Liver (tissue), 9 donors: ENCODE results near the gene POLR3G. TPM values are rescaled to one million over a fixed set of nuclear protein-coding genes. Genes with fewer than 3 reads are reported as not detected.

ENCODE experiments used
- DNase-seq: peaks from one replicate; pipeline ENCODE4 v3.0.0-alpha.2; 2017; ENCODE audit warnings: low spot score
- H3K27ac ChIP-seq, 2 donors: one replicate each; pipeline ENCODE4 v1.7.0; 2013; ENCODE audit warnings: inconsistent platforms in 2 of 2, low read length in 2 of 2, control low read depth in 1 of 2, low read depth in 1 of 2, mild to moderate bottlenecking in 1 of 2
- H3K27me3 ChIP-seq, 4 donors: one replicate each; pipeline versions ENCODE4 v1.6.1 to v1.7.0; 2013; ENCODE audit warnings: low read length in 3 of 4, inconsistent platforms in 1 of 4, mild to moderate bottlenecking in 1 of 4, moderate library complexity in 1 of 4; ENCODE audit not compliant: control insufficient read depth in 4 of 4, insufficient read depth in 4 of 4
- H3K36me3 ChIP-seq, 4 donors: one replicate each; pipeline versions ENCODE4 v1.6.1 to v1.7.0; 2013; ENCODE audit warnings: low read length in 3 of 4, mild to moderate bottlenecking in 3 of 4, low read depth in 1 of 4, moderate library complexity in 1 of 4; ENCODE audit not compliant: control insufficient read depth in 4 of 4, insufficient read depth in 3 of 4
- H3K4me1 ChIP-seq, 4 donors: one replicate each; pipeline versions ENCODE4 v1.6.1 to v1.7.0; 2013; ENCODE audit warnings: low read length in 3 of 4, mild to moderate bottlenecking in 3 of 4, moderate library complexity in 1 of 4; ENCODE audit not compliant: control insufficient read depth in 4 of 4, insufficient read depth in 4 of 4
- H3K4me3 ChIP-seq, 3 donors: one replicate each; pipeline versions ENCODE4 v1.6.1 to v1.7.0; 2013; ENCODE audit warnings: low read length in 3 of 3, control low read depth in 1 of 3, low read depth in 1 of 3, mild to moderate bottlenecking in 1 of 3
- H3K9ac ChIP-seq, 2 donors: one replicate each; pipeline ENCODE4 v1.7.0; 2013; ENCODE audit warnings: low read length in 2 of 2, mild to moderate bottlenecking in 2 of 2, moderate library complexity in 2 of 2, control low read depth in 1 of 2, low read depth in 1 of 2
- H3K9me3 ChIP-seq, 4 donors: one replicate each; pipeline versions ENCODE4 v1.6.1 to v1.7.0; 2013; ENCODE audit warnings: low read length in 3 of 4; ENCODE audit not compliant: control insufficient read depth in 4 of 4
- EGR1 ChIP-seq, 2 donors: IDR thresholded peaks; 2 replicates each; pipeline ENCODE4 v1.6.1; 2016 to 2018; ENCODE audit warnings: antibody characterized with exemption in 2 of 2, low read depth in 2 of 2
- FOXA1 ChIP-seq: IDR thresholded peaks from 2 replicates; pipeline ENCODE4 v1.6.1; 2016; ENCODE audit warnings: antibody characterized with exemption
- GABPA ChIP-seq, 2 donors: IDR thresholded peaks in 1 of 2; conservative IDR thresholded peaks in 1 of 2; 2 replicates each; pipeline ENCODE4 v1.6.1; 2016; ENCODE audit warnings: antibody characterized with exemption in 2 of 2, mild to moderate bottlenecking in 1 of 2, moderate library complexity in 1 of 2
- HNF4A ChIP-seq, 2 donors: conservative IDR thresholded peaks; 2 replicates each; pipeline ENCODE4 v1.6.1; 2016; ENCODE audit warnings: antibody characterized with exemption in 2 of 2, mild to moderate bottlenecking in 2 of 2
- JUND ChIP-seq, 2 donors: IDR thresholded peaks; 2 replicates each; pipeline ENCODE4 v1.6.1; 2016; ENCODE audit warnings: antibody characterized with exemption in 2 of 2
- NR2F2 ChIP-seq: IDR thresholded peaks from 2 replicates; pipeline ENCODE4 v1.6.1; 2016; ENCODE audit warnings: antibody characterized with exemption
- RAD21 ChIP-seq, 2 donors: IDR thresholded peaks; 2 replicates each; pipeline ENCODE4 v1.6.1; 2016; ENCODE audit warnings: antibody characterized with exemption in 2 of 2, mild to moderate bottlenecking in 2 of 2
- RXRA ChIP-seq, 2 donors: IDR thresholded peaks; 2 replicates each; pipeline ENCODE4 v1.6.1; 2017 to 2018; ENCODE audit warnings: antibody characterized with exemption in 2 of 2, mild to moderate bottlenecking in 1 of 2
- SP1 ChIP-seq: IDR thresholded peaks from 2 replicates; pipeline ENCODE4 v1.6.1; 2018; ENCODE audit warnings: antibody characterized with exemption, mild to moderate bottlenecking
- TAF1 ChIP-seq: conservative IDR thresholded peaks from 2 replicates; pipeline ENCODE4 v1.6.1; 2016; ENCODE audit warnings: antibody characterized with exemption, mild to moderate bottlenecking
- YY1 ChIP-seq: IDR thresholded peaks from 2 replicates; pipeline ENCODE4 v1.6.1; 2016; ENCODE audit warnings: antibody characterized with exemption, mild to moderate bottlenecking
- WGBS: extraction: QIAGEN DNeasy Blood & Tissue Kit; methylation state at CpG from one replicate; pipeline ENCODE4 v1.1.7; 2013; 5-methylcytosine and 5-hydroxymethylcytosine counted together
- polyA plus RNA-seq, 2 donors: library from polyadenylated mRNA; stranded (reverse) in 1 of 2; unstranded in 1 of 2; fragments of 200-250 nt in 1 of 2; fragments of >200 nt in 1 of 2; fragmentation: Nextera tagmentation in 1 of 2; extraction: Ambion mirVana in 1 of 2; gene quantifications; one replicate each; pipeline versions ENCODE4 v1.2.1 to v1.2.3, GENCODE V29; 2013 to 2015
- total RNA-seq, 2 donors: library from RNA; depleted of rRNA; stranded (reverse); fragments of >200 nt; gene quantifications; one replicate each; pipeline ENCODE4 v1.2.3, GENCODE V29; 2014
- TF ChIP-seq, protein P1 (sequence below): fragments of 150-350 bp; IDR thresholded peaks from 2 replicates; pipeline ENCODE4 v1.5.1; 2017; ENCODE audit warnings: improper control_type of control experiment, low read depth, low read length; ENCODE audit not compliant: missing input control
- TF ChIP-seq, protein P2 (sequence below): IDR thresholded peaks from 2 replicates; pipeline ENCODE4 v1.6.1; 2016; ENCODE audit warnings: antibody characterized with exemption
- TF ChIP-seq, protein P3 (sequence below): IDR thresholded peaks from 2 replicates; pipeline ENCODE4 v1.6.1; 2016; ENCODE audit warnings: antibody characterized with exemption, mild to moderate bottlenecking
- TF ChIP-seq, protein P4 (sequence below): IDR thresholded peaks from 2 replicates; pipeline ENCODE4 v1.6.1; 2016; ENCODE audit warnings: antibody characterized with exemption
- TF ChIP-seq, protein P5 (sequence below): IDR thresholded peaks from 2 replicates; pipeline ENCODE4 v1.6.1; 2016; ENCODE audit warnings: antibody characterized with exemption
- donor health status: healthy.
- donor health status: healthy.
- donor health status: healthy.
- donor health status: healthy.
- donor health status: healthy.

The POLR3G gene
- total and polyA plus RNA-seq, 4 donors = 0.75 to 2.8 (median 1.2) TPM

DNA sequence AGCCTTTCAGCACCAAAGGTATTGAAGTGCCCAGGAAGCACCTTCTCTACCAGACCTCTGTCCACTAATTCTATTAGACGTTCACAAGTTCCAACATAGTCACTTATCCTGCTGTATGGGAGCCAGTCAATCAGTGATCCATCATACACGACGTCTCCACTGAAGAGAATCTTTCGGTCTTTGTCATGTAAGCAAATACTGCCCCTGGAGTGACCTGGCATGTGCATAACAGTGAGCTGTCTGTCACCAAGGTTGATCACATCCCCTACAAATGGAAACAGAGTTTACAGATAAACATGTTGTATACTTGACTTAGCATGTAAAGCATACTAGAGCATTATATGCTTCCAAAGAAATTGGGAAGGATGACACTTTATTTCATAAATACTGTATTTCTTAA, 13.4 kb upstream of the POLR3G start:
- no peak overlapping the region for H3K27ac ChIP-seq
- no peak overlapping the region for H3K4me3 ChIP-seq
- no peak for DNase-seq
- peaks cover 0 to 2% (median 0%) of the 10 kb centered on the region in 4 donors for H3K36me3 ChIP-seq
- WGBS = 86% methylated on average over 4 of the region's 4 CpGs
- H3K9ac ChIP-seq = no peak overlapping the region
- TF ChIP-seq EGR1 (IDR thresholded peaks at IDR 0.05; ENCODE audit: low read depth in 2 of 2) = no peak
- TF ChIP-seq, protein P1, sequence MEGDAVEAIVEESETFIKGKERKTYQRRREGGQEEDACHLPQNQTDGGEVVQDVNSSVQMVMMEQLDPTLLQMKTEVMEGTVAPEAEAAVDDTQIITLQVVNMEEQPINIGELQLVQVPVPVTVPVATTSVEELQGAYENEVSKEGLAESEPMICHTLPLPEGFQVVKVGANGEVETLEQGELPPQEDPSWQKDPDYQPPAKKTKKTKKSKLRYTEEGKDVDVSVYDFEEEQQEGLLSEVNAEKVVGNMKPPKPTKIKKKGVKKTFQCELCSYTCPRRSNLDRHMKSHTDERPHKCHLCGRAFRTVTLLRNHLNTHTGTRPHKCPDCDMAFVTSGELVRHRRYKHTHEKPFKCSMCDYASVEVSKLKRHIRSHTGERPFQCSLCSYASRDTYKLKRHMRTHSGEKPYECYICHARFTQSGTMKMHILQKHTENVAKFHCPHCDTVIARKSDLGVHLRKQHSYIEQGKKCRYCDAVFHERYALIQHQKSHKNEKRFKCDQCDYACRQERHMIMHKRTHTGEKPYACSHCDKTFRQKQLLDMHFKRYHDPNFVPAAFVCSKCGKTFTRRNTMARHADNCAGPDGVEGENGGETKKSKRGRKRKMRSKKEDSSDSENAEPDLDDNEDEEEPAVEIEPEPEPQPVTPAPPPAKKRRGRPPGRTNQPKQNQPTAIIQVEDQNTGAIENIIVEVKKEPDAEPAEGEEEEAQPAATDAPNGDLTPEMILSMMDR = no peak
- TF ChIP-seq RXRA (IDR thresholded peaks at IDR 0.05) = no peak
- TF ChIP-seq, protein P2, sequence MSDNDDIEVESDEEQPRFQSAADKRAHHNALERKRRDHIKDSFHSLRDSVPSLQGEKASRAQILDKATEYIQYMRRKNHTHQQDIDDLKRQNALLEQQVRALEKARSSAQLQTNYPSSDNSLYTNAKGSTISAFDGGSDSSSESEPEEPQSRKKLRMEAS = no peak
- TF ChIP-seq, protein P3, sequence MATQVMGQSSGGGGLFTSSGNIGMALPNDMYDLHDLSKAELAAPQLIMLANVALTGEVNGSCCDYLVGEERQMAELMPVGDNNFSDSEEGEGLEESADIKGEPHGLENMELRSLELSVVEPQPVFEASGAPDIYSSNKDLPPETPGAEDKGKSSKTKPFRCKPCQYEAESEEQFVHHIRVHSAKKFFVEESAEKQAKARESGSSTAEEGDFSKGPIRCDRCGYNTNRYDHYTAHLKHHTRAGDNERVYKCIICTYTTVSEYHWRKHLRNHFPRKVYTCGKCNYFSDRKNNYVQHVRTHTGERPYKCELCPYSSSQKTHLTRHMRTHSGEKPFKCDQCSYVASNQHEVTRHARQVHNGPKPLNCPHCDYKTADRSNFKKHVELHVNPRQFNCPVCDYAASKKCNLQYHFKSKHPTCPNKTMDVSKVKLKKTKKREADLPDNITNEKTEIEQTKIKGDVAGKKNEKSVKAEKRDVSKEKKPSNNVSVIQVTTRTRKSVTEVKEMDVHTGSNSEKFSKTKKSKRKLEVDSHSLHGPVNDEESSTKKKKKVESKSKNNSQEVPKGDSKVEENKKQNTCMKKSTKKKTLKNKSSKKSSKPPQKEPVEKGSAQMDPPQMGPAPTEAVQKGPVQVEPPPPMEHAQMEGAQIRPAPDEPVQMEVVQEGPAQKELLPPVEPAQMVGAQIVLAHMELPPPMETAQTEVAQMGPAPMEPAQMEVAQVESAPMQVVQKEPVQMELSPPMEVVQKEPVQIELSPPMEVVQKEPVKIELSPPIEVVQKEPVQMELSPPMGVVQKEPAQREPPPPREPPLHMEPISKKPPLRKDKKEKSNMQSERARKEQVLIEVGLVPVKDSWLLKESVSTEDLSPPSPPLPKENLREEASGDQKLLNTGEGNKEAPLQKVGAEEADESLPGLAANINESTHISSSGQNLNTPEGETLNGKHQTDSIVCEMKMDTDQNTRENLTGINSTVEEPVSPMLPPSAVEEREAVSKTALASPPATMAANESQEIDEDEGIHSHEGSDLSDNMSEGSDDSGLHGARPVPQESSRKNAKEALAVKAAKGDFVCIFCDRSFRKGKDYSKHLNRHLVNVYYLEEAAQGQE = no peak
- no peak for TF ChIP-seq TAF1
- TF ChIP-seq GABPA (IDR thresholded peaks at IDR 0.05 in 1 of 2, conservative IDR thresholded peaks at IDR 0.05 in 1 of 2) = no peak
- no peak for TF ChIP-seq NR2F2
- TF ChIP-seq JUND (IDR thresholded peaks at IDR 0.05) = no peak
- TF ChIP-seq SP1 = no peak
- TF ChIP-seq YY1 = no peak
- TF ChIP-seq HNF4A (conservative IDR thresholded peaks at IDR 0.05) = no peak
- TF ChIP-seq, protein P4, sequence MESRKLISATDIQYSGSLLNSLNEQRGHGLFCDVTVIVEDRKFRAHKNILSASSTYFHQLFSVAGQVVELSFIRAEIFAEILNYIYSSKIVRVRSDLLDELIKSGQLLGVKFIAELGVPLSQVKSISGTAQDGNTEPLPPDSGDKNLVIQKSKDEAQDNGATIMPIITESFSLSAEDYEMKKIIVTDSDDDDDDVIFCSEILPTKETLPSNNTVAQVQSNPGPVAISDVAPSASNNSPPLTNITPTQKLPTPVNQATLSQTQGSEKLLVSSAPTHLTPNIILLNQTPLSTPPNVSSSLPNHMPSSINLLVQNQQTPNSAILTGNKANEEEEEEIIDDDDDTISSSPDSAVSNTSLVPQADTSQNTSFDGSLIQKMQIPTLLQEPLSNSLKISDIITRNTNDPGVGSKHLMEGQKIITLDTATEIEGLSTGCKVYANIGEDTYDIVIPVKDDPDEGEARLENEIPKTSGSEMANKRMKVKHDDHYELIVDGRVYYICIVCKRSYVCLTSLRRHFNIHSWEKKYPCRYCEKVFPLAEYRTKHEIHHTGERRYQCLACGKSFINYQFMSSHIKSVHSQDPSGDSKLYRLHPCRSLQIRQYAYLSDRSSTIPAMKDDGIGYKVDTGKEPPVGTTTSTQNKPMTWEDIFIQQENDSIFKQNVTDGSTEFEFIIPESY = no peak
- TF ChIP-seq RAD21 (IDR thresholded peaks at IDR 0.05) = no peak
- no peak for TF ChIP-seq FOXA1
- TF ChIP-seq, protein P5, sequence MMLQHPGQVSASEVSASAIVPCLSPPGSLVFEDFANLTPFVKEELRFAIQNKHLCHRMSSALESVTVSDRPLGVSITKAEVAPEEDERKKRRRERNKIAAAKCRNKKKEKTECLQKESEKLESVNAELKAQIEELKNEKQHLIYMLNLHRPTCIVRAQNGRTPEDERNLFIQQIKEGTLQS = no peak
- no peaks in the 10 kb centered on the region for H3K9me3 ChIP-seq
- H3K27me3 ChIP-seq = no peaks in the 10 kb centered on the region
- peaks cover 0 to 8% (median 4%) of the 10 kb centered on the region in 4 donors for H3K4me1 ChIP-seq
